ENCODE measurements around the gene NEK1.
"Not testable (repeated sequence)": the region's sequence is repeated elsewhere in the genome, so short reads cannot be mapped to it uniquely, and the experiment has no call there.

The NEK1 gene

DNA sequence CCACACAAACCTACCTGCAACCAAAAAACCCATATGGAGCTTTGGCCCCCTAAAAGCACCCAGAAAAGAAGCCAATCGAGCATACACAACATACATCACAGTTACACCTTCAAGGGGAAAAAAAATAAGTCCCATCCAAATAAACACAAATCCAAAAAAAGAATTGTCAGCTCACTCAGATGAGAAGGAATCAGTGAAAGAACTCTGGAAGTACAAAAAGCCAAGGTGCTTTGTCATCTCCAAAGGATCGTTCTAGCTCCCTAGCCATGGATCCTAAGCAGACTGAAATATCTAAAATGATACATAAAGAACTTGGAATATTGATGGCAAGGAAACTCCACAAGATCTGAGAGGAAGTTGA is 119.2 kb downstream of the NEK1 start:
- no peak for DNase-seq

DNA sequence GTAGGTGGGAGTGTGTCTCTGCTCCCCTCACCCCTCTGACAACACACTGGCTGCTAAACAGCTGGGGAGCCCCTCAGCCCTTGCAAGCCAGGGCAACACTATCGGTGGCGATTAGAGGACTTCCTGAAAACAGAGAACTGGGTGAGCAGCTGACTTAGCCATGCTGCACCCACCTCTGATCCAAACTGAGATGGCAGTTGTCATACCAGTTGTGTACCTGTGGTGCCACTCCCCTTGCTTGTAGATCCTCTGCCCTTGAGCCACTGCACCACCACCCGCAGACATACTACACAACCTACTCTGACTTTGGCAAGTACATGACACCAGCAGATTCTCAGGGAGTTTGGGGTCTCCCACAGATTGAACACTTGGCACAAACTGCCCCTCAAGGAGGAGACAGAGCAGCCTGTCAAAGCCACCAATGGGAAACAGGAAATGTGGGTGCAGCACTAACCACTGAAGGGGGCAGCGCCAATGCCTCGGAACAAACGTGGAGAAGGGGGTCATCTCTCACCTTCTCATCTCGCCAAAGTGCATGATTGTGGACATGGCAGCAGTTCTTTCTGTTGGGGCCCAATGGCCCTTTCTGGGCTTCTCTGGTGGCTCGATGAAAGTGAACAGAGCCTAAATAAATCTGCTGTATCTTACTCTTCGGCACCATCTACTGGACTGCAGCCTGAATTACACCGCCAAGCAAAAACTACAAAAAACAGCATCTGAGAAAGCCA is 119.8 kb downstream of the NEK1 start:
- no peak for DNase-seq

GRCh38 chr4:169491211-169491610 is 121.2 kb downstream of the NEK1 start:
- DNase-seq: no peak

GRCh38 chr4:169489306-169489705 is 123.1 kb downstream of the NEK1 start:
- DNase-seq: no peak

- no peak for DNase-seq
These were observed 126.3 kb downstream of the NEK1 start for GRCh38 chr4:169485791-169486742.

GRCh38 chr4:169485086-169485485 is 127.3 kb downstream of the NEK1 start:
- no peak for DNase-seq

DNA sequence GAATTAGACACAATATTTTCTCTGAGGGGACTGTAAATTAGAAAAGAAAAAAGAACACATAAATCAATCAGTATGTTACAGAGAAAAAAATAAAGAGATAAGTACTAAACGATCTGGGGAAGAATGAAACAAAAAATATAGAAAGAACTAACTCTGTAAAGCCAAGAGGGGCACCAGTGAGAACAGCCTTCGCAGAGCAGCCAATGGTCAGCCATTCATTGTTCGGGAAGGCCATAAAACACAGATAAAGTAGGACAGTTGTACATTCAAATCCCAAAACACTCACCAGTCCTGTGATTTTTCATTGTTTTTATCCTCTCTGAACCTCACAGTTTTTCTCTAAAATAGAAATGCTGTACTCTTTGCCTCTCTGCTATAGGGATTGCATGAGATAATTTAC is 127.9 kb downstream of the NEK1 start:
- no peak for DNase-seq

DNA sequence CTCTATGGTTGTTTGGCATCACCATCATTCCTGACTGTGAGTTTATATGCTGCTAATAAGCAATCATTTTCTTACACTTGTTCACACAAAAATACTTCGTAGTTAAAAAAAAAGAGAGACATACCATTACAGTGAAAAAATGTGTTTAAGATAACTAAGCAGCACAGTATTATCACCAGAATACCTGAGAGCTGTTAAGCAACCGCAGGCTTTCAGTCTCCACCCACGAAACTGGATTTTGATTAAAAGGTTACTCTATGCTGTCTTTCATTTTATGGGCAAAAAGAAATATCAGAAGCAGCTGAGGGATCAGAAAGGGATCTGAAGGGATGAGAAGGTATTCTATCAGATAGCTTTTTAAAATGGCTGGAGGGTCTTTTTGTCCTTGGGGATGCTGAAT is 148.3 kb downstream of the NEK1 start:
- no peak for DNase-seq

- DNase-seq: no peak
These were observed 152.3 kb downstream of the NEK1 start for GRCh38 chr4:169460081-169460480.

- DNase-seq: no peak
These were observed 153.8 kb downstream of the NEK1 start for GRCh38 chr4:169458575-169458974.

GRCh38 chr4:169452644-169453043 is 159.7 kb downstream of the NEK1 start:
- DNase-seq: not testable (repeated sequence)

- DNase-seq: not testable (repeated sequence)
These were observed 163.4 kb downstream of the NEK1 start for GRCh38 chr4:169448935-169449334.

GRCh38 chr4:169446824-169447223 is 165.6 kb downstream of the NEK1 start:
- no peak for DNase-seq

GRCh38 chr4:169443748-169444147 is 168.6 kb downstream of the NEK1 start:
- DNase-seq: no peak

DNA sequence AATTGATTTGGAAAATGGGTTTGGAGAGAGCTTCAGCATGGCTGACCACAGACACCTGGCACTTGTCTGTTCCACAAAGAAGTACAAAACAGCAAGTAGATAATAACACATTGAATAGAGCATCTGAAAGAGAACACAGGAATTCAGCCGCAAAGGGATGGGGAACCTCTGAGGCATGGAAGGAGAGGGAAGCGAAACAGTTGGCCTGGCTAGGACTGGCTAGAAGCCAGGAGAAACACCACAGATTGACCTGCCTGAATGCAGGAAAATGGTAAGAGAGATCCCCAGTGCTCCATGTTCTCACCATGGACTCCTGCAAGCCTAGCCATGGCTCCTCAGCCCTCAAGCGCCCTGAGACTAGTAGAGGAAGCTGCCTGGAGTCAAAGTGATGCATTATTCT is 171.9 kb downstream of the NEK1 start:
- DNase-seq: no peak

DNA sequence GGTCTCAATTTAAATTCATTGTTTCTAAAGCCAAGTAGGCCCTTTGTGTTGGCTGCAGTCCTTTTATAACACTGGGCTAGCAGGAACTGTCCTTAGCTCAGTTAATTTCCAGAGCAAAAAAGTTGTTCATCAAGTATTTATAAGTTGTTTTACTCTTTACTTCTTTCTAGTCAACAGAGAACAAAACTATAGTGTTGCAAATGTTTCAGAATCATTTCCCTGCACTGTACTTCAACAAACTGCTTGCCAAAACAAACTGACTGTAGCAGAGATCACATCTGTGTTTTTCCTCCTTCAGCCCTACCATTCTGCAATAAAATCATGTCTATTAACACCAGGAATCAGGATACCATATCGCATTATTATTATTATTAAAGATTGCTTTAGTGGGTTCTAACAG is 173.1 kb downstream of the NEK1 start:
- DNase-seq: no peak

- DNase-seq: no peak
These were observed 174.3 kb downstream of the NEK1 start for GRCh38 chr4:169438057-169438480.

DNA sequence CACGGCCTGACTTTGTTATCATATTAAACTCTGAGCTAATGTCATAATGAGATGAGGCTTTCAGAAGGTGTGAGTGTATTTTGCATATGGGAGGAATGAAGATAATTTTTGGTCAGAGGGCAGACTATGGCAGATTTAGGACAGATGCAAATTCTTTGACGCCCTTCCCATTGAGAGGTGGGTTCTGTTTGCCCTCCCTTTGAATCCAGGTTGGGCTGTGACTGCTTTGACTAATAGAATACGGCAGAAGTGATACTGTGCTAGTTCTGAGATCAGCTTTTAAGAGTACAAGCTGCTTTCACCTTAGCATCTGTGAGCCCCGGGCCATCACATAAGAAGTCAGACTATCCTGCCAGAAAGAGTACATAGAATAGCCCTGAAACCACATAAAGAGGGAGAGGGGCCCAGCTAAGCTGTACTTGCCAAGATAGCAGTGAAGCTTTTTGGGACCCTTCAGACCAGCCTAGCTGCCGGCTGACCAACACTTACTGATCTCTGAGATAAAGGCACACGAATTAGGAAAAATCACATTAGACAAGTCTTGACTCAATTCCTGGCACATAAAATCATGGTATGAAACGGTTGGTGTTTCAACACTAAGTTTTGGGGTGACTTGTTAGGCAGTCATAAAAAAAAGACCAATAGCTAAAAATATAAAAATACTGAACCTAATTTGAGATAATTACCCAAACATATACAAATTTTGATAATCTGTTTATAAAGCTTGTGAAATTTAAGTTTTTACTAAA is 174.9 kb downstream of the NEK1 start:
- no peak for DNase-seq

DNA sequence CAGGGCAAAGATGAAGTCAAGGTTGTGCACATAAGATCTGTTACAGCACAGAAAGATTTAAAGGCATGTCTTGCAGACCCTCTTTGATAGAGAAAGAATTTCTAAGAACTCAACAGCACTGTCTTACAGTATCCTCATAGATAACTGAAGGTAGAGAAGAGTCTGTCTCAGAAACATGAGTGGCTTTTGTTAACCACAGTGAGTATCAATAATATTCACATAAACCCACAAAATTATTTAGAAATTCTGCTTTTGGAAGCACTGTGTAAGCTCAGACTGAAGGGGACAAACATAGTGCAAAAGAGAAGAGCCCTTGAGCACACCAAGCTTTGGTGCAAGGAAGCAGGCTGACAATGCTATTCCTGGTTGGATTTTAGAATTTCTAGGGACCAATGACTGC is 175.6 kb downstream of the NEK1 start:
- DNase-seq: no peak

DNA sequence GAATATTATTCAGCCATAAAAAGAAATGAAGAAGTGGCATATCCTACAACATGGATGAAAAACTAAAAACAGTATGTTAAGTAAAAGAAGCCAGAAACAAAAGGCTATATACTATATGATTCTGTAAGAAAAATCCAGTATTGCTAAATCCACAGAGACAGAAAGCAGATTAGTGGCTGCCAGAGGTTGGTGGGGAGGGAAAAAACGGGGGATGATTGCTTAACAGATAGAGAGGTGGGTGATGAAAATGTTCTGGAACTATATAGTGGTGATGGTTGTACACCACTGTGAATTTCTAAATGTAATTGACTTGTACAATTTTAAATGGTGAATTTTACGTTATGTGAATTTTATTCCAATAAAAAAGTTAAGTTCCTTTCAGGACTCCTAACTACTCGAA is 184.0 kb downstream of the NEK1 start:
- no peak for DNase-seq

GRCh38 chr4:169427727-169428126 is 184.7 kb downstream of the NEK1 start:
- DNase-seq: not testable (repeated sequence)

- DNase-seq: no peak
These were observed 192.1 kb downstream of the NEK1 start for GRCh38 chr4:169420291-169420690.

GRCh38 chr4:169418846-169419245 is 193.5 kb downstream of the NEK1 start:
- DNase-seq: no peak

Measured in NCI-H510A (cell line).